ENCODE data around the gene LTB4R2. TPM values are rescaled to one million over a fixed set of nuclear protein-coding genes. Genes with fewer than 3 reads are reported as not detected.
A peak's percentile ranks its signal among the peaks of the same experiment; 100 is the strongest.

Gene LTB4R2
- total RNA-seq, 2 donors from 2014 or later = 15.2 to 21.8 TPM

GRCh38 chr14:24310265-24310645 lies 315 bp downstream of the LTB4R2 start:
- Histone ChIP-seq H3K4me1 (ENCODE audit: control insufficient read depth in 1 of 2, low read depth in 2 of 2) (peaks cover 5 to 21% of the 10 kb centered on the region in 2 donors), H3K9me3 (no peaks in the 10 kb centered on the region), H3K27me3 (replicated peaks; ENCODE audit: insufficient read depth) (no peaks in the 10 kb centered on the region), H3K4me3 (peak overlapping the region; percentile 75), H3K36me3 (peaks cover 13% of the 10 kb centered on the region), H3K27ac (peak overlapping the region in 1 of 2 donors; percentile 59)
- no peak for ATAC-seq (ENCODE audit: insufficient number of reproducible peaks, low FRiP score, low read depth)
- TF ChIP-seq, protein P1, sequence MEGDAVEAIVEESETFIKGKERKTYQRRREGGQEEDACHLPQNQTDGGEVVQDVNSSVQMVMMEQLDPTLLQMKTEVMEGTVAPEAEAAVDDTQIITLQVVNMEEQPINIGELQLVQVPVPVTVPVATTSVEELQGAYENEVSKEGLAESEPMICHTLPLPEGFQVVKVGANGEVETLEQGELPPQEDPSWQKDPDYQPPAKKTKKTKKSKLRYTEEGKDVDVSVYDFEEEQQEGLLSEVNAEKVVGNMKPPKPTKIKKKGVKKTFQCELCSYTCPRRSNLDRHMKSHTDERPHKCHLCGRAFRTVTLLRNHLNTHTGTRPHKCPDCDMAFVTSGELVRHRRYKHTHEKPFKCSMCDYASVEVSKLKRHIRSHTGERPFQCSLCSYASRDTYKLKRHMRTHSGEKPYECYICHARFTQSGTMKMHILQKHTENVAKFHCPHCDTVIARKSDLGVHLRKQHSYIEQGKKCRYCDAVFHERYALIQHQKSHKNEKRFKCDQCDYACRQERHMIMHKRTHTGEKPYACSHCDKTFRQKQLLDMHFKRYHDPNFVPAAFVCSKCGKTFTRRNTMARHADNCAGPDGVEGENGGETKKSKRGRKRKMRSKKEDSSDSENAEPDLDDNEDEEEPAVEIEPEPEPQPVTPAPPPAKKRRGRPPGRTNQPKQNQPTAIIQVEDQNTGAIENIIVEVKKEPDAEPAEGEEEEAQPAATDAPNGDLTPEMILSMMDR (IDR thresholded peaks at IDR 0.05) = no peak
- DNase-seq (ENCODE audit: low spot score) = no peak

GRCh38 chr14:24310646-24311604 lies 985 bp downstream of the LTB4R2 start, which contains the start of gene LTB4R:
TSS of gene LTB4R (plus strand) at chr14:24311502. CDS start at chr14:24315652, 4,150 bp downstream.
- ATAC-seq (ENCODE audit: insufficient number of reproducible peaks, low FRiP score, low read depth) (peak; percentile 50), DNase-seq (ENCODE audit: low spot score) (no peak)
- TF ChIP-seq, protein P1 (IDR thresholded peaks at IDR 0.05) = peak; percentile 44
- Histone ChIP-seq H3K36me3 (peaks cover 8% of the 10 kb centered on the region), H3K27me3 (replicated peaks; ENCODE audit: insufficient read depth) (no peaks in the 10 kb centered on the region), H3K27ac (peak within 1 kb of the TSS; percentile 39 to 59), H3K4me1 (ENCODE audit: control insufficient read depth in 1 of 2, low read depth in 2 of 2) (peaks cover 5 to 23% of the 10 kb centered on the region in 2 donors), H3K4me3 (peak within 1 kb of the TSS; percentile 75), H3K9me3 (no peaks in the 10 kb centered on the region)

DNA sequence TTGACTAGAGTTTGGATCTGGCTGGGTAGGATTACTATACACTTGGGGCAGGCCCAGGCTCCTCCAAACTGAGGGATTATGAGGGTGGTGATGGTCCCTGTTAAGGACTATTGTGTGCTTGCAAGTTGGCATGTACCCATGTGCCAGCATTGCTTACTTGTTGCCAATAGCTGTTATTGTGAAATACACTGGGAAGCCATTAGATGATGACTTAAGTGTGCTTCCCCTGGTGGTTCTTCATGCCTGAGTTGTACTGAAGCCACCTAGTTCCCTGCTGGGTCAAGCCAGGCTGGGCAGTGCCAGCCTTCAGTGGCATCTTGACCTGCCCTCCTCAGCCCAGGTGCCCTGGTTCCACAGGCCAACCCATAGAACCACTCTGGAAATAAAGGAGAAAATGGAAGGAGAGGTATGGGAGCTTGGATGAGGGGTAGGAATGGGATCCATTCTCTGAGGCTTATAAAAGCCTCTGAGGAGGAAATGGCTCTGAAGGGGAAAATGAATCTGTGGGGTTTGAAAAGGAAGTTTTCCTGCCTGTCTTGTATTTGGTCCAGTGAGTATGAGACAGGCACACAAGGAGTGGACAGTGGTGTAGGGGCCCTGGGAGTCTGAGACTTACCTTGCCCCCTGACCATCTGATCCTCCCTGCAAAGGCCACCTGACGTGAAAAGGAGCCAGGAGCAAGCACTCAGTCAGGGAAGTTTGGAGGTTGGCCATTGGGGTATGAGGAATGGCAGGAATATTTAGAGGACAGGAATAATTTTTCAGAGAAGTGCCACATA lies 2.1 kb downstream of the LTB4R2 start:
- ATAC-seq (ENCODE audit: insufficient number of reproducible peaks, low FRiP score, low read depth) (no peak), DNase-seq (ENCODE audit: low spot score) (no peak)
- TF ChIP-seq, protein P1 (IDR thresholded peaks at IDR 0.05) = no peak
- Histone ChIP-seq H3K9me3 (no peaks in the 10 kb centered on the region), H3K4me1 (ENCODE audit: control insufficient read depth in 1 of 2, low read depth in 2 of 2) (peaks cover 9 to 31% of the 10 kb centered on the region in 2 donors), H3K27ac (peak overlapping the region in 1 of 2 donors; percentile 59), H3K27me3 (replicated peaks; ENCODE audit: insufficient read depth) (no peaks in the 10 kb centered on the region), H3K4me3 (peak overlapping the region; percentile 75), H3K36me3 (no peaks in the 10 kb centered on the region)

- TF ChIP-seq, protein P1 (IDR thresholded peaks at IDR 0.05) = no peak
- H3K4me3 ChIP-seq = no peak overlapping the region
- H3K27ac ChIP-seq = peak overlapping the region in 1 of 2 donors; percentile 59
- peaks cover 9 to 34% of the 10 kb centered on the region in 2 donors for H3K4me1 ChIP-seq (ENCODE audit: control insufficient read depth in 1 of 2, low read depth in 2 of 2)
- H3K27me3 ChIP-seq (replicated peaks; ENCODE audit: insufficient read depth) = no peaks in the 10 kb centered on the region
- H3K36me3 ChIP-seq = no peaks in the 10 kb centered on the region
- DNase-seq (ENCODE audit: low spot score) (no peak), ATAC-seq (ENCODE audit: insufficient number of reproducible peaks, low FRiP score, low read depth) (no peak)
- no peaks in the 10 kb centered on the region for H3K9me3 ChIP-seq
Observed at GRCh38 chr14:24312736-24313507, 3.0 kb downstream of the LTB4R2 start.
